SK-N-SH (cell line): ENCODE measurements around the gene CHRNB1.

Experiments
- CTCF ChIP-seq: fragments of 200-600 bp; sonication (generic); IDR thresholded peaks from 2 replicates; pipeline ENCODE4 v1.6.1; 2017; ENCODE audit warnings: antibody characterized with exemption, mild to moderate bottlenecking, moderate library complexity
- FOXJ3 ChIP-seq: sonication (generic); formaldehyde crosslinking; IDR thresholded peaks from 2 replicates; pipeline ENCODE4 v1.5.1; 2020; ENCODE audit warnings: mild to moderate bottlenecking, missing genetic modification reagents
- MAX ChIP-seq: IDR thresholded peaks from 2 replicates; pipeline ENCODE4 v1.4.0; 2012; ENCODE audit warnings: low read depth

DNA sequence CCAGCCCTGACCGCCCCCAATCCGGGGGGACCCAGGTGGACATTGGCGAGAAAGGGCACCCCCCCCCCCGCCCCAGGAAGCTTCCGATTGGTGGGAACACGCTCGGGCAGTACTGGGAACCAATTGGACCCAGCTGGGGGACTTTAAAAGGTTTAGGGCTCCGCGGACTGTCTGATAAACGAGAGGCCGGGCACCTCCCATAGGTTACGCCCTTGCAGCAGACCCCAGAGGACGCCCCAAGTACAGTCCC, 41.2 kb upstream of the CHRNB1 start:
- no peak for TF ChIP-seq FOXJ3 (CRISPR knock-in tag)
- no peak for TF ChIP-seq CTCF
- TF ChIP-seq MAX, result 0 out of 2 replicates have a peak, but pooled peaks have one; percentile 7
